Heart right ventricle (tissue), 16 donors: ENCODE results near the gene RNASE12. TPM values are rescaled to one million over a fixed set of nuclear protein-coding genes. Genes with fewer than 3 reads are reported as not detected.
"Not testable (repeated sequence)": the region's sequence is repeated elsewhere in the genome, so short reads cannot be mapped to it uniquely, and the experiment has no call there.

ENCODE experiments used
- ATAC-seq, 8 donors: fragments of 200-7000 bp; cut with Tn5 transposase; one replicate each; pipeline ENCODE4 v1.9.1; 2020; ENCODE audit warnings: mild to moderate bottlenecking in 8 of 8, moderate library complexity in 8 of 8, moderate number of reproducible peaks in 1 of 8
- DNase-seq, 2 donors: peaks; one replicate each; pipeline ENCODE4 v3.0.0-alpha.2; 2020
- H3K27ac ChIP-seq, 10 donors: fragments of 200-600 bp; sonication (generic) in 2 of 10; one replicate each; pipeline versions ENCODE4 v1.5.0 to v1.8.0; 2020 to 2022; ENCODE audit warnings: mild to moderate bottlenecking in 3 of 10
- H3K27me3 ChIP-seq, 7 donors: fragments of 200-600 bp; one replicate each; pipeline ENCODE4 v1.8.0; 2021 to 2022; ENCODE audit warnings: mild to moderate bottlenecking in 2 of 7
- H3K36me3 ChIP-seq, 9 donors: fragments of 200-600 bp; sonication (generic) in 1 of 9; one replicate each; pipeline versions ENCODE4 v1.5.0 to v1.8.0; 2020 to 2022; ENCODE audit warnings: mild to moderate bottlenecking in 2 of 9
- H3K4me1 ChIP-seq, 9 donors: fragments of 200-600 bp; sonication (generic) in 1 of 9; one replicate each; pipeline versions ENCODE4 v1.5.0 to v1.8.0; 2020 to 2022; ENCODE audit warnings: mild to moderate bottlenecking in 4 of 9
- H3K4me3 ChIP-seq, 10 donors: fragments of 200-600 bp; sonication (generic) in 2 of 10; one replicate each; pipeline versions ENCODE4 v1.5.0 to v1.8.0; 2020 to 2022; ENCODE audit warnings: mild to moderate bottlenecking in 7 of 10, moderate library complexity in 2 of 10
- H3K9me3 ChIP-seq, 11 donors: fragments of 200-600 bp in 10 of 11; sonication (generic) in 2 of 11; one replicate each; pipeline versions ENCODE4 v1.5.0 to v1.8.0; 2013 to 2022; ENCODE audit warnings: mild to moderate bottlenecking in 2 of 11, control low read depth in 1 of 11, moderate library complexity in 1 of 11
- WGBS, 2 donors: extraction: QIAGEN DNeasy Blood & Tissue Kit; methylation state at CpG; one replicate each; pipeline ENCODE4 v1.1.7; 2013; ENCODE audit warnings: inconsistent platforms in 1 of 2; 5-methylcytosine and 5-hydroxymethylcytosine counted together
- intact Hi-C, 10 donors: fragments of 100-400 bp; cut with DNase I; formaldehyde crosslinking; loops; one replicate each; pipeline versions ENCODE4 v1.11.1 to v1.14.2; 2022
- polyA plus RNA-seq, 2 donors: library from polyadenylated mRNA; stranded (reverse); fragments of 200-250 nt; gene quantifications; one replicate each; pipeline ENCODE4 v1.2.3, GENCODE V29; 2013
- total RNA-seq, 10 donors: library from RNA; stranded (reverse); fragmentation: NEBNext Ultra II Directional in 3 of 10; extraction: Animal tissue kit (Norgen Biotek cat#: 25700) in 3 of 10; gene quantifications; one replicate each; pipeline versions ENCODE4 v1.2.1 to v1.2.4, GENCODE V29; 2021 to 2023
- TF ChIP-seq, protein P1 (sequence below), 9 donors: fragments of 200-600 bp; sonication (generic) in 2 of 9; IDR thresholded peaks; one replicate each; pipeline versions ENCODE4 v1.5.0 to v1.8.0; 2021 to 2022; ENCODE audit warnings: antibody characterized with exemption in 9 of 9, mild to moderate bottlenecking in 5 of 9, moderate library complexity in 1 of 9
- donor health status: Arrhythmogenic right ventricular cardiomyopathy.
- donor health status: ischemic (EF 13 %, LVEDD 7.1; RV severe dilation, severe dysfunction).
- donor health status: healthy with polysubstance abuse.
- donor health status: DM: no; HTN: yes; CAD: no.
- donor health status: DM: no; HTN: no; CAD: no.
- donor health status: ischemic (EF 25% LVEDD 6.9; RV normal size, moderate dysfunction).
- donor health status: ischemic (EF 25% LVEDD 5.7; RV mildly dilated, moderate dysfunction).
- donor health status: healthy.
- donor health status: DM: yes; HTN: yes; CAD: no.
- donor health status: Ischemic cardiomyopathy.
- donor health status: ischemic (EF 35%, LVEDD 5.7; RV mildly dilated, moderate dysfunction).
- donor health status: nonischemic (EF 11% LVEDD 7.7; RV severe dilation, severe dysfunction).
- donor health status: DM: yes; HTN: yes; CAD: no.
- donor health status: PGD.
- donor health status: ischemic (EF 29% LVEDD 5.4; RV normal size, mild dysfunction).
- donor health status: nonischemic (EF 23%, LVEDD 6.1; RV moderate dilation, normal function).

Gene RNASE12
- total and polyA plus RNA-seq, 12 donors = not detected

- TF ChIP-seq, protein P1, sequence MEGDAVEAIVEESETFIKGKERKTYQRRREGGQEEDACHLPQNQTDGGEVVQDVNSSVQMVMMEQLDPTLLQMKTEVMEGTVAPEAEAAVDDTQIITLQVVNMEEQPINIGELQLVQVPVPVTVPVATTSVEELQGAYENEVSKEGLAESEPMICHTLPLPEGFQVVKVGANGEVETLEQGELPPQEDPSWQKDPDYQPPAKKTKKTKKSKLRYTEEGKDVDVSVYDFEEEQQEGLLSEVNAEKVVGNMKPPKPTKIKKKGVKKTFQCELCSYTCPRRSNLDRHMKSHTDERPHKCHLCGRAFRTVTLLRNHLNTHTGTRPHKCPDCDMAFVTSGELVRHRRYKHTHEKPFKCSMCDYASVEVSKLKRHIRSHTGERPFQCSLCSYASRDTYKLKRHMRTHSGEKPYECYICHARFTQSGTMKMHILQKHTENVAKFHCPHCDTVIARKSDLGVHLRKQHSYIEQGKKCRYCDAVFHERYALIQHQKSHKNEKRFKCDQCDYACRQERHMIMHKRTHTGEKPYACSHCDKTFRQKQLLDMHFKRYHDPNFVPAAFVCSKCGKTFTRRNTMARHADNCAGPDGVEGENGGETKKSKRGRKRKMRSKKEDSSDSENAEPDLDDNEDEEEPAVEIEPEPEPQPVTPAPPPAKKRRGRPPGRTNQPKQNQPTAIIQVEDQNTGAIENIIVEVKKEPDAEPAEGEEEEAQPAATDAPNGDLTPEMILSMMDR (IDR thresholded peaks at IDR 0.05) = no peak
- WGBS, 2 donors = 69 to 74% methylated on average over 14 of the region's 14 CpGs
- H3K27me3 ChIP-seq = peaks cover 0 to 3% (median 0%) of the 10 kb centered on the region in 7 donors
- no peaks in the 10 kb centered on the region for H3K9me3 ChIP-seq
- no peaks in the 10 kb centered on the region for H3K36me3 ChIP-seq
- no peak overlapping the region for H3K27ac ChIP-seq
- no peak for DNase-seq
- intact Hi-C loops = no loop called here
- no peaks in the 10 kb centered on the region for H3K4me1 ChIP-seq
- no peak for ATAC-seq
- no peak overlapping the region for H3K4me3 ChIP-seq
Observed at GRCh38 chr14:20578784-20579502, 12.2 kb downstream of the RNASE12 start.

DNA sequence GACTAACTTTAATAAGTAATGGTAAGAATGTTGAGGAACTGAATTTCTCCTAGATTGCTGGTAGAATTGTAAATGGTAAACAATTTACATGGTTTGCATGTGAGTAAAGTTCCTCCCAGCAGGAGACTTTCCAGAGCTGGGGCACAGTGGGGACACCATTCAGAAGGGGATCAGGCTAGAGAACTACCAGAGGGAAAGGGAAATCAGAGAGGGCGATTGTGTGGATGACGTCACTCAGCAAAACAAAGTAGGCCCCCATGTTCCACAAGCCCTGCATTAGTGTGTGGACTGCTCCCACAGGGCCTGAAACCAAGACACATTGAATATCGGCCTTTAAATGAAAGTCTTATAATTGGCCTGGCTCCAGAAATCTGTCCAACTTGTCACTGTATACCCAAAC lies 12.9 kb downstream of the RNASE12 start:
- 60 to 67% methylated on average over 3 of the region's 3 CpGs for WGBS, 2 donors
- TF ChIP-seq, protein P1 (IDR thresholded peaks at IDR 0.05) = no peak
- Histone ChIP-seq H3K36me3 (no peaks in the 10 kb centered on the region), H3K4me3 (no peak overlapping the region), H3K27ac (no peak overlapping the region), H3K9me3 (no peaks in the 10 kb centered on the region), H3K27me3 (no peaks in the 10 kb centered on the region), H3K4me1 (no peaks in the 10 kb centered on the region)
- ATAC-seq (no peak), DNase-seq (no peak)
- intact Hi-C loops = no loop called here

DNA sequence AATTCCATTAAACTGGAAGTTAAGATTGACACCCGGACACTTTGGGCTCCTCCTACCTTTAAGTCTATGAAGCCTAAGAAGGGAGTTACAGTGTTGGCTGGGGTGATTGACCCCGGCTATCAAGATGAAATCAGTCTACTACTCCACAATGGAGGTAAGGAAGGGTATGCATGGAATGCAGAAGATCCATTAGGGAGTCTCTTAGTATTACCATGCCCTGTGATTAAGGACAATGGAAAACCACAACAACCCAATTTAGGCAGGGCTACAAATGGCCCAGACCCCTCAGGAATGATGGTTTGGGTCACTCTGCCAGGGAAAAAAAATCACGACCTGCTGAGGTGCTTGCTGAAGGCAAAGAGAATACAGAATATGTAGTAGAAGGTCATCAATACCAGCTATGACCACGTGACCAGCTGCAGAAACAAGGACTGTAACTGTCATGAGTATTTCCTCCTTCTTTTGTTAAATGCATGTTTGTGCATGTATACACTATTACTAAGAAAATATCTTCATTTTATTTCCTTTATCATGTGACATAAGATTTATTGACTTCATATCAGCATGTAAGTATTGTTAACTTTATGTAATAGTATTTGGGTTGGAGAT lies 18.7 kb downstream of the RNASE12 start:
- intact Hi-C loops = not testable (repeated sequence)

GRCh38 chr14:20570720-20571119 lies 20.5 kb downstream of the RNASE12 start:
- 78 to 79% methylated on average over 1 of the region's 1 CpG for WGBS, 2 donors
- intact Hi-C loops, H3K36me3 ChIP-seq, H3K4me1 ChIP-seq, H3K27ac ChIP-seq, DNase-seq, ATAC-seq, H3K4me3 ChIP-seq, H3K27me3 ChIP-seq: not testable (repeated sequence)
- H3K9me3 ChIP-seq = peaks cover 0 to 31% (median 13%) of the 10 kb centered on the region in 11 donors

More for the DNA sequence above, 18.7 kb downstream of the RNASE12 start:
- H3K4me1 ChIP-seq, H3K36me3 ChIP-seq, ATAC-seq, DNase-seq, H3K4me3 ChIP-seq, H3K27me3 ChIP-seq, H3K27ac ChIP-seq: not testable (repeated sequence)
- 67 to 76% methylated on average over 4 of the region's 4 CpGs for WGBS, 2 donors
- H3K9me3 ChIP-seq = peaks cover 0 to 25% (median 13%) of the 10 kb centered on the region in 11 donors

GRCh38 chr14:20569865-20570264 lies 21.3 kb downstream of the RNASE12 start:
- H3K9me3 ChIP-seq = peaks cover 0 to 31% (median 13%) of the 10 kb centered on the region in 11 donors
- DNase-seq, H3K4me1 ChIP-seq, H3K27ac ChIP-seq, H3K36me3 ChIP-seq, intact Hi-C loops, H3K4me3 ChIP-seq, H3K27me3 ChIP-seq, ATAC-seq: not testable (repeated sequence)
- WGBS, 2 donors = 90 to 98% methylated on average over 2 of the region's 2 CpGs

DNA sequence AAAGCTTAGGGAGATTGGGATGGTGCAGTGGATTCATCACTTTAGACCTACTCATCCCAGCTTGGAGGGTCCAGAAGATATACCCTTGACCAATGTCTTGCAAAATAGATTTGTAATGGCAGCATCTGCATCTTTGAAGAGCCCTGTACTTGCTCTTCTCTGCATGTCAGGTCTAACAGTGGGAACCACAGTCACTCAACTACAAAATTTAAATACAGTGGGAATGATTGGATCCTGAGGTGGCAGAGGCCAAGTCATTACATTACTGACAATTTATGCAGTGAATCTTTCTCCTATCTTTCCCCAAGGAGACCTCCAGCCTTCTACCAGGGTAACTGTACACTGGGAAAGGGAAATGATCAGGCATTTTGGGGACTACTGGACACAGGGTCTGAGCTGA lies 22.1 kb downstream of the RNASE12 start:
- Histone ChIP-seq H3K4me1 (no peaks in the 10 kb centered on the region), H3K27me3 (no peaks in the 10 kb centered on the region), H3K4me3 (no peak overlapping the region), H3K9me3 (peaks cover 0 to 31% (median 13%) of the 10 kb centered on the region in 11 donors), H3K36me3 (no peaks in the 10 kb centered on the region), H3K27ac (no peak overlapping the region)
- TF ChIP-seq, protein P1 (IDR thresholded peaks at IDR 0.05) = no peak
- ATAC-seq (no peak), DNase-seq (no peak)
- intact Hi-C loops = no loop called here
